Loucy (cell line): Measurements from ENCODE around the gene UNC5C.

Experiments
- H2AFZ ChIP-seq: fragments of 200-600 bp; sonication (generic); 2 replicates; pipeline ENCODE4 v1.6.0; 2016; ENCODE audit warnings: antibody characterized with exemption, mild to moderate bottlenecking, low read length, moderate library complexity
- H3F3A ChIP-seq: fragments of 200-600 bp; 2 replicates; pipeline ENCODE4 v1.6.0; 2016; ENCODE audit warnings: antibody characterized with exemption, low read depth, mild to moderate bottlenecking
- H3K27me3 ChIP-seq: fragments of 200-600 bp; sonication (generic); 2 replicates; pipeline ENCODE4 v1.6.1; 2014; ENCODE audit warnings: low read length, mild to moderate bottlenecking; ENCODE audit not compliant: insufficient read depth, poor library complexity, severe bottlenecking
- H3K36me3 ChIP-seq: fragments of 200-600 bp; sonication (generic); 2 replicates; pipeline ENCODE4 v1.6.1; 2016; ENCODE audit warnings: low read length; ENCODE audit not compliant: insufficient read depth
- H3K4me1 ChIP-seq: fragments of 200-600 bp; sonication (generic); 2 replicates; pipeline ENCODE4 v1.5.1; 2014; ENCODE audit warnings: low read length, mild to moderate bottlenecking; ENCODE audit not compliant: insufficient read depth, poor library complexity, severe bottlenecking
- H3K4me2 ChIP-seq: fragments of 200-600 bp; sonication (generic); 2 replicates; pipeline ENCODE4 v1.6.0; 2014; ENCODE audit warnings: antibody characterized with exemption, low read length, low read depth, mild to moderate bottlenecking; ENCODE audit not compliant: poor library complexity, severe bottlenecking
- H3K4me3 ChIP-seq: fragments of 200-600 bp; sonication (generic); 2 replicates; pipeline ENCODE4 v1.5.1; 2014; ENCODE audit warnings: low read length, mild to moderate bottlenecking, mixed read lengths; ENCODE audit not compliant: poor library complexity, severe bottlenecking
- H3K79me2 ChIP-seq: fragments of 200-600 bp; sonication (generic); 2 replicates; pipeline ENCODE4 v1.6.1; 2014; ENCODE audit warnings: low read length; ENCODE audit not compliant: insufficient read depth
- H3K9ac ChIP-seq: fragments of 200-600 bp; sonication (generic); 2 replicates; pipeline ENCODE4 v1.6.0; 2014; ENCODE audit warnings: mild to moderate bottlenecking, low read depth, low read length, moderate library complexity; ENCODE audit not compliant: poor library complexity, severe bottlenecking
- H3K9me2 ChIP-seq: fragments of 200-600 bp; sonication (generic); replicated peaks from 2 replicates; pipeline ENCODE4 v1.6.1; 2016; ENCODE audit warnings: low read depth, low read length, mixed read lengths
- H3K9me3 ChIP-seq: fragments of 200-600 bp; sonication (generic); 2 replicates; pipeline ENCODE4 v1.6.1; 2014; ENCODE audit warnings: mild to moderate bottlenecking, antibody characterized with exemption, low read length, low read depth; ENCODE audit not compliant: insufficient read depth
- H4K20me1 ChIP-seq: fragments of 200-600 bp; sonication (generic); 2 replicates; pipeline ENCODE4 v1.6.0; 2014; ENCODE audit warnings: antibody characterized with exemption, low read length, mild to moderate bottlenecking; ENCODE audit not compliant: insufficient read depth, poor library complexity, severe bottlenecking
- EZH2phosphoT487 ChIP-seq: fragments of 200-600 bp; IDR thresholded peaks from 2 replicates; pipeline ENCODE4 v1.6.1; 2018; ENCODE audit warnings: antibody characterized with exemption, mild to moderate bottlenecking, moderate library complexity, borderline replicate concordance
- TF ChIP-seq, protein P1 (sequence below): fragments of 200-600 bp; sonication (generic); conservative IDR thresholded peaks from 2 replicates; pipeline ENCODE4 v1.5.1; 2014; ENCODE audit warnings: mild to moderate bottlenecking, antibody characterized with exemption, low read length

UNC5C gene

DNA sequence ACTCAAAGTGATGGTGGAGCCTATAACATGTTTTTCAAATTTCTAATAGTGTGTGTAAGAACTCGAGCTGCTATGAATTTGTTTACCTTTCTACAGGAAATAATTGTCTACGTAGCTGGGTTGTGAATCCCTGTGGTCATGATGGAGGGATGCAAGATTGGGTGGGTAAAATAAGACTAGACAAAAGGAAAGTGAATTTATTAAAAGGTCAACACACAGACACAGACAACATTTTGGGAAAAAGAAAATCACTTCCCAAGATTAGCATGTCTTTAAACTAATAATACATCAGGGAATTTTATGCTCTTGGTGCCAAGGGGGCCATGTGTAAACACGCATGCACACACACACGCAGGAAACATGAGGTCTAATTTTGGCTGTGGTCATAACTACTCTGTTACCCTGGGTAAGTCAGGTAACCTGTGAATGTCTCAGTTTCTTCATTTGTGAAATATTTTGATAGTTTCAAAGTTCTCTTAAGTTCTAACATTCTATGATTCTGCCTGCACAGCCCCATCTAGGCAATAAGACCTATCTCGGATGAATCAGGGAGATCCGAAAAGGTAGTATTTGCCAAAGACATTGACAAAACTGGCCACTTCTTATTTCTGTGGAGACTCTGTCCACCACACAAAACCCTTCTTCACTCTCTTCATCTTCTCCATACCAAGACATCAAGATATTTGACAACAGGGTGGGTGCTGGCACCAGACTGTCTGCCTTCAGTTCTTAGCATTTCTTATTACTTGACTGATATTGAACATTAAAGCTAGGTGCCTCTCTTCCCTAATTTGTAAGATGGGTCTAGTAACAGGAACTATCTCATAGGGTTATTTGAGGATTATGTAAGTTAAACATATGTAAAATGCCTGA is 1.6 kb upstream of the UNC5C start:
- Histone ChIP-seq H3K4me2 (peak overlapping the region; percentile 99), H3K9me2 (no peaks in the 10 kb centered on the region), H3K4me1 (peaks cover 16% of the 10 kb centered on the region), H3K4me3 (peak overlapping the region; percentile 88), H3K27me3 (peaks cover 23% of the 10 kb centered on the region), H3K9me3 (no peaks in the 10 kb centered on the region), H3K36me3 (no peaks in the 10 kb centered on the region), H2AFZ (peak overlapping the region; percentile 94), H3F3A (no peaks in the 10 kb centered on the region), H3K9ac (peak overlapping the region; percentile 45), H4K20me1 (no peaks in the 10 kb centered on the region), H3K79me2 (no peaks in the 10 kb centered on the region)
- no peak for TF ChIP-seq EZH2phosphoT487
- TF ChIP-seq, protein P1, sequence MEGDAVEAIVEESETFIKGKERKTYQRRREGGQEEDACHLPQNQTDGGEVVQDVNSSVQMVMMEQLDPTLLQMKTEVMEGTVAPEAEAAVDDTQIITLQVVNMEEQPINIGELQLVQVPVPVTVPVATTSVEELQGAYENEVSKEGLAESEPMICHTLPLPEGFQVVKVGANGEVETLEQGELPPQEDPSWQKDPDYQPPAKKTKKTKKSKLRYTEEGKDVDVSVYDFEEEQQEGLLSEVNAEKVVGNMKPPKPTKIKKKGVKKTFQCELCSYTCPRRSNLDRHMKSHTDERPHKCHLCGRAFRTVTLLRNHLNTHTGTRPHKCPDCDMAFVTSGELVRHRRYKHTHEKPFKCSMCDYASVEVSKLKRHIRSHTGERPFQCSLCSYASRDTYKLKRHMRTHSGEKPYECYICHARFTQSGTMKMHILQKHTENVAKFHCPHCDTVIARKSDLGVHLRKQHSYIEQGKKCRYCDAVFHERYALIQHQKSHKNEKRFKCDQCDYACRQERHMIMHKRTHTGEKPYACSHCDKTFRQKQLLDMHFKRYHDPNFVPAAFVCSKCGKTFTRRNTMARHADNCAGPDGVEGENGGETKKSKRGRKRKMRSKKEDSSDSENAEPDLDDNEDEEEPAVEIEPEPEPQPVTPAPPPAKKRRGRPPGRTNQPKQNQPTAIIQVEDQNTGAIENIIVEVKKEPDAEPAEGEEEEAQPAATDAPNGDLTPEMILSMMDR: no peak

DNA sequence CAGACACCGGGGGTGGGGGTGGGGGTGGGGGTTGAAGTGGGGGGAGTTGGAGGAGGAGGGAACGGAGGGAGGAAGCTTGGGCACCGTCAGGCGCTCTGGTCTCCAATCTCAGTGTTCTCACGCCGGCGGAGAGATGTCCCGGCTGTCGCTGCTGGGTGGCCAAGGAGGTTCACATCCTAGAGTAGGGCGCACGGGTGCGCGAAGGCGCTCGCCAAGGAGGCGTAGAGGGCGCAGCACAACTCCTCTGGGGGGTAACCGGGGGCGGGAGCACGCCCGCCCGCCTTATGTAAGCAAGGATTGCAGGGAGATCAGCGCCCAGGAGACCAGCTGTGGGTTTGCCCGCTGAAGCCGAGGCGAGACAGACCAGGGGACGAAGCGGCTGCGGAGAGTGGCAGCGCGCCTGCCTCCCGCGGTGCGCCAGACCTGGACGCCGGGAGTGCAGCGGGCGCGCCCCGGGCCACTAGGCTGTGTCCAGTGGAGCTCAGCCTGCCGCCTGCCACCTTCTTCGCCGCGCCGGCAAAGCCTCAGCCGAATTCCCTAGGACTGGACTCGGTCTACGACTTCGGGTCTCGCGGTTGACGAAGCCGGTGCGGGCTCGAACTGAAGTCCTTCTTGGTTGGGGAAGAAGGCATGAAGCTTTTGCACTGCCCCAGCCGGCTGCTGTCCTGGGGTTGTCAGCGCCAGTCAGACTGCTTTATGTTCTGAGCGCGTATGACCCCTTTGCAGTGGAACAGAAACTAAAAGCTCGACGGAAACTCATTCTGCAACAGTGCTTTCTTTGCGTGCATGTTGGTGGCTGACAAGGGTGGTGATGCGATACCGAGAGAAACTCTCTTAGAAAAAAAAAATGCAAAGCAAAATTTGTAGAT is 707 bp upstream of the UNC5C start:
- no peaks in the 10 kb centered on the region for H3K79me2 ChIP-seq
- H3K9ac ChIP-seq: peak overlapping the region; percentile 45
- H3K9me2 ChIP-seq: no peaks in the 10 kb centered on the region
- no peaks in the 10 kb centered on the region for H3K9me3 ChIP-seq
- TF ChIP-seq, protein P1: no peak
- no peak for TF ChIP-seq EZH2phosphoT487
- H3K4me3 ChIP-seq: peak overlapping the region; percentile 88
- H3F3A ChIP-seq: no peaks in the 10 kb centered on the region
- peaks cover 23% of the 10 kb centered on the region for H3K27me3 ChIP-seq
- peaks cover 16% of the 10 kb centered on the region for H3K4me1 ChIP-seq
- no peaks in the 10 kb centered on the region for H3K36me3 ChIP-seq
- H2AFZ ChIP-seq: peak overlapping the region; percentile 94
- no peaks in the 10 kb centered on the region for H4K20me1 ChIP-seq
- H3K4me2 ChIP-seq: peak overlapping the region; percentile 99

DNA sequence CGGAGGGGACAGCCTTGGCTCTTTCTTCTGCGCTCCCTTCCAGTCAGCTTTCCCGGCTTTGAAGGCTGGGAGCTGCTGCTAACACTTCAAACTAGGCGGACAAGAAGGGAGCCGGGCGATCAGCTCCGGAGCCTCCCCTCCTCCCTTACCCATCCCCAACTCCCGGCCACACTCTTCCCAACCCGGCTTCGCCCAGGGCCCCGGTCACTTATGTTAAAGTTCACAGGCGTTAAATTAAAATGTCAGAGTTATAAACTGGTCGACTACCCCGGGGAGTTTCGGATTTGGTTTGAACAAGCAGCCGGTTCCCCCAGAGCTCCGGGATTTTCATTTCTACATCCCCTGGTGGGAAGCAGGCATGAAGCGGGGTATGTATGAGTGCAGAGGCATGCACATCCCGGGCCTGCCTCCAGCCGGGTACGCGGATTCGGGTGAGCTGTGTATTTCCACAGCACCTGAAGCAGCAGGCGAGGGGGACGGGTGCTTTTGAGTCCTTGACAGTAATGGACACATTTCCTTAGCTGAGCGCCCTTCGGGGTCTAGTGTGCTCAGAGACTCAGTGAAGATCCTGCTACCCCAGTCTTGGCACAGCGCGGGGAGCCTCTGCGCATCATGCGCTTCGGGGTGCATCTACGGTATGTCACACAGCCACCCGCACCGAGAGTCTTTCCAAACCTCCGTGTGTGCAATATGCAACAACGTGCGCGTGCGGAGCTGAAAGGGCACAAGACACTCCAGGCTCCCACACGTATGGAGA is 880 bp downstream of the UNC5C start:
- Histone ChIP-seq H4K20me1 (no peaks in the 10 kb centered on the region), H3K4me3 (no peak overlapping the region), H3K4me1 (peaks cover 16% of the 10 kb centered on the region), H2AFZ (no peak overlapping the region), H3K79me2 (no peaks in the 10 kb centered on the region), H3K9me3 (no peaks in the 10 kb centered on the region), H3F3A (no peaks in the 10 kb centered on the region), H3K27me3 (peaks cover 23% of the 10 kb centered on the region), H3K4me2 (no peak overlapping the region), H3K9ac (no peak overlapping the region), H3K36me3 (no peaks in the 10 kb centered on the region), H3K9me2 (no peaks in the 10 kb centered on the region)
- no peak for TF ChIP-seq EZH2phosphoT487
- TF ChIP-seq, protein P1: no peak
